Measurements from ENCODE around the gene LHPP.

LHPP gene

DNA sequence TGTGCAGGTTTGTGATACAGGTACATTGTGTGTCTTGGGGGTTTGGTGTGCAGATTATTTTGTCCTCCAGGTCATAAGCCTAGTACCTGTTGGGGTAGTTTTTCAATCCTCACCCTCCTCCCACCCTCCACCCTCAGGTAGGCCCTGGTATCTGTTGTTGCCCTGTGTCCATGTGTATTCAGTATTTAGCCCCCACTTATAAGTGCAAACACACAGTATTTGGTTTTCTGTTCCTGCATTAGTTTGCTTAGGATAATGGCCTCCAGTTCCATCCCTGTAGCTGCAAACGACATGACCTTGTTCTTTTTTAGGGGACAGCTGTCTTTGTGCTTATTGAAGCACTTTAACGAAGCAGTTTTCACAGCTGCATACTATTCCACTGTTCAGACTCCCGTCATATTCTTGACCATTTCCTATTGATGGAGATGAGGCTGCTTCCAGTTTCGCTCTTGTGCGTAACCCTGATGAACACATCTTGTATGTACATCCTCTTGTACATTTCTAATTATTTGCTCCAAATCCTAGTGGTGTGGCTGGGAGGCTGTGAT, 47.4 kb downstream of the LHPP start:
- no peak for FAIRE-seq
- no peak for TF ChIP-seq CTCF (IDR thresholded peaks at IDR 0.05; ENCODE audit: insufficient read depth, missing control alignments)
- DNase-seq (ENCODE audit: insufficient read length, low spot score): no peak

DNA sequence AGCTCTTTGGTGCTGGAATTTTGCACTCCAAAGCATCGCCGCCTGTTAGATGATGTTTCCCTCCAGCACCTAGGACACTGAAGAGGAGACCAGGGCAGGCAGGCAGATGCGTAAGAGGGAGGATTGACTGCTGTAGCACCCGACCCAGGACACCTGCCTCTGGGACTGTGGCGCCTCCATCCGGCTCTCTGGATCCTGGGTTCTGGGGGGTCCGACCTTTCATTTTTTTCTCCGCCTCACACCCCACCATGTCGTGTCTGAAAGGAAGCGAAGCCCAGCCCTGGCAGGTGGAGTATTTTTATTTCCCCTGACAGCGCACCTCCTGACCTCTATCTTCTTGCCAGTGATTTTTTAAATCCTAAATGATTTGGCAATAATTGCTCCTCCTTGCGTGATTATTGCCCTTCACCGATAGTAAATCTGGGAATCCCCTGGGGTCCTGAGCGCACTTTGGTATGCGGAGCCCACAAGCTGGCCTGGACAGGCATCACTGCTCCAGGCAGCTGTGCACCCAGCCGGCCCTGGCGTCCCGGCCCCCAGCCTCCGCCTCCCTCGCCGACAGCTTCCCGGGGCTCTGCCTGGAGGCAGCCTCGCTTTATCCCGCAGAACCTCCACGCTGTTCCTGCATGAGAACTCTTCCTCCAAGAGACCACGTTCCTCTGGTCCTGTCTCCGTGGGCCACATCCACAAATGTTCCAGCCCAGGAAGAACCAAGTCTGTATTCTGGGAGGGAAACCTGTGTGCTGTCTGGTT, 48.4 kb downstream of the LHPP start:
- no peak for TF ChIP-seq CTCF (IDR thresholded peaks at IDR 0.05; ENCODE audit: insufficient read depth, missing control alignments)
- DNase-seq (ENCODE audit: insufficient read length, low spot score) (no peak), FAIRE-seq (no peak)

DNA sequence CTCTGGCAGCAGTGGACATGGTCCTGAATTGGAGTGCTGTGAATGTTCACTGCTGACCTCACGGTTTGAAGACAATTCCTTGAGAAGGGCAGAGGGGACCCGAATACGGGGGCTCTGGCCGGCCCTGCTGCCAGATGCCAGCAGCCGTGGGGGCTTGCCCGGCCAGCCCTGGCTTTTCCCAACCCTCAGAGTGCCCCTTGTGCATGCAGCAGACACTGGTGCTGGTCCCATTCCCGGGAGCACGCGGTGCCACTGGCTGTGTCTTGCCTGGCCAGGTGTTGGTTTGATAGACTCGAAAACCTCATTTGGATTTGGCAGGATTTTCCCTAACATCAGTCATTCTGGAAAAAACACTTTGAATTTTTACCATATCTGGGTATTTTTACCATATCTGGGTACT, 49.1 kb downstream of the LHPP start:
- TF ChIP-seq CTCF (IDR thresholded peaks at IDR 0.05; ENCODE audit: insufficient read depth, missing control alignments): no peak
- DNase-seq (ENCODE audit: insufficient read length, low spot score) (no peak), FAIRE-seq (no peak)

GRCh38 chr10:124511205-124512039, 49.8 kb downstream of the LHPP start:
- TF ChIP-seq CTCF (IDR thresholded peaks at IDR 0.05; ENCODE audit: insufficient read depth, missing control alignments): no peak
- no peak for DNase-seq (ENCODE audit: insufficient read length, low spot score)
- FAIRE-seq: no peak

GRCh38 chr10:124512040-124512428, 50.4 kb downstream of the LHPP start:
- FAIRE-seq (no peak), DNase-seq (ENCODE audit: insufficient read length, low spot score) (no peak)
- no peak for TF ChIP-seq CTCF (IDR thresholded peaks at IDR 0.05; ENCODE audit: insufficient read depth, missing control alignments)

- FAIRE-seq: no peak
- no peak for DNase-seq (ENCODE audit: insufficient read length, low spot score)
- TF ChIP-seq CTCF (IDR thresholded peaks at IDR 0.05; ENCODE audit: insufficient read depth, missing control alignments): no peak
Measured at GRCh38 chr10:124512600-124512999, 51.0 kb downstream of the LHPP start.

All from D721Med (cell line).